HG03045 (cell line): ENCODE results near the gene METTL21A.

Experiments
- ATAC-seq: cut with Tn5 transposase; IDR thresholded peaks from one replicate; pipeline ENCODE4 v1.9.1; 2021; ENCODE audit warnings: mild to moderate bottlenecking, moderate library complexity; ENCODE audit not compliant: unreplicated experiment

METTL21A gene

DNA sequence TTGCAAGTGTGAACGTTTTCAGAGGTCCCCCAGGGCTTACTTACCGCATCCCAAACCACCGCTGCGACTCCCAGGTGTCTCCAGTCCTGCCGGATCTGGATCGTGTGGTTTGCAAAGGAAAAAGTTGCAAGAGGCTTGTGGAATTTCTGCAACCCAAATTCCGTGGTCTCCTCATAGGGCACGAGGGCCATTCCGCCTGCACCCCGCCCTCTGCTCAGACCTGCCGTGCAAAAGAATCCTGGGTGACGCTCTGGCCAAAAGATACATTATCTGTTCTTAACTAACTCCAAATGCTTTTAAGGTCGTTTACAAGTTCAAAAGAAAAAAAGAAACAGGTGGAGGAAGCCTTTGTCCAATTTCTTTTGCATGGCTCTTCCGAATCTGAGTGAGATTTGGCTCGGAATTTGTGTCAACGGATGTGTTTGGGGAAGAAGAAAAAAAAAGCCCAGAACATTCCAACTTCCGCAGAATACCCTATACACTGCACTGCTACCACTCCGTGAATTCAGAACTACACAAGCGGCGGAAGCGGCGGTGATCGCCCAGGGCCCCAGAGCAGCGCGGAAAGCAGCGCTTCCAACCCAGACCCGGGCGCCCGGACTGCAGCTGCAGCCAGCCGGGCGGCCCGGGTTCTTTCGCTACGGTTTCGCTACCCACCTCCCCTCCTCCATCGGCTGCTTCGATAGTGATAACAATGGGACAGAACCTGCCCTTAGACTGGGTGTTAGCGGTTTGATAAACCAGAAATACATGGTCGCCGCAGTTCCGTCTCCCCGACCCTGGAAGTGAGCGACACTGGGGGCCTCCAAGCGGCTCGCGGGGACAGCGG, 795 bp downstream of the METTL21A start:
- ATAC-seq = peak; percentile 36

- no peak for ATAC-seq
Observed at GRCh38 chr2:207621501-207622039, 3.6 kb downstream of the METTL21A start.

DNA sequence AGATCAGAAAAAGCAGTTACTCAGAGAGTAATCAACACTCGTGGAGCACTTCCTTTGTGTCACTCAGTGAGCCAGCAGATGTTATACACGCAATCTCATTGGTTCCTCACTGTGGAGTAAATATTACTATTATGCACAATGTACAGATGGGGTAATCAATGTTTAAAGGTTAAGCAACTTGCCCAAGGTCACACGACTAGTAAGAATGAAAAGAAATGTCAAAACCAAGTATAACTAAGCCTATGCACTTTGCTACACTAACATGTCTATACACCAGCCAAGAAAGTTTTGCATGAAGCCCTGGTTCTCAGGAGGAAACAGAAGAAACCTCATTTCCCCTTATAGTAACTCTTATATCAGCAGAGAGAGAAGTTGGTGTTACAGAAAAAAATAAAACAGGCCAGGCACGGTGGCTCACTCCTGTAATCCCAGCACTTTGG, 5.4 kb downstream of the METTL21A start:
- no peak for ATAC-seq

GRCh38 chr2:207617011-207617671, 8.1 kb downstream of the METTL21A start:
- ATAC-seq = no peak

- ATAC-seq = no peak
Observed at GRCh38 chr2:207616185-207616584, 9.0 kb downstream of the METTL21A start.

GRCh38 chr2:207614824-207615223, 10.4 kb downstream of the METTL21A start:
- no peak for ATAC-seq

DNA sequence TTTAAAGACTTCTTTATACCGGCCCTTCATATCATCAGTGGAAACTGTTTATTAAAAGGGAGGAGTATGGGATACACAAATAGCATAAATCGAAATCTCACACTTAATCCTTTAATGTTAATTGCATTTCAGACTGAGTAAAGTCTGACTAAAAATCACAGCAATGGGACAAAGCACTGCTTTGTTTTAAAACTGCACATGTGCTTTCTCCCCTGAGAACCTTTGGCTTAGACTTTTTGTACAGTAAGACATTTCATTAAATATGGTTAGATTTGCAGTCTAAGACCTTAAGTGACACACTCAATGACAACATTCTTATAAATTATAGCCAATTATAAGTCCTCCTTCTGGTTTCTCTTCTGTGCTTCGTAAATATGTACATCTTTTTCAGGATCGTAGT, 12.5 kb downstream of the METTL21A start:
- ATAC-seq = no peak

GRCh38 chr2:207606829-207607228, 18.4 kb downstream of the METTL21A start:
- ATAC-seq = no peak

- ATAC-seq = no peak
Observed at GRCh38 chr2:207606399-207606798, 18.8 kb downstream of the METTL21A start.

DNA sequence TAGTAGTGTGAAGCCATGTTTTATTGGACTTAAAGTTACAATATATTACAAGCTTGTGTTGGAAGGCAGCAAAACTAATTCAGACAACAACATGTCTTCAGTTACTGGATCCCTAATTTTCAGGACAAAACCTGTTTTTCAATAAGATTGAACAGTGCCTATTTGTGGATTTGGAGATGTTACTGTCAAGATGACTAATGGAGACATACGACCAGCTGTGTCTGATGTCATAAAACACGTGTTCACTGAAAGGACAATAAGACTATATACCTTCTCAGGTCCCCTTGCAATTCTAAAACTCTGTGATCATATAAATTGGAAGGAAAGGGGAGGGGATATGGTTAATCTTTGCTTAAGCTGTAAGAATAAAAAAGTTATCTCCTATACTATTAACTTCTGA, 21.7 kb downstream of the METTL21A start:
- ATAC-seq = no peak

GRCh38 chr2:207601774-207602173, 23.4 kb downstream of the METTL21A start:
- no peak for ATAC-seq

DNA sequence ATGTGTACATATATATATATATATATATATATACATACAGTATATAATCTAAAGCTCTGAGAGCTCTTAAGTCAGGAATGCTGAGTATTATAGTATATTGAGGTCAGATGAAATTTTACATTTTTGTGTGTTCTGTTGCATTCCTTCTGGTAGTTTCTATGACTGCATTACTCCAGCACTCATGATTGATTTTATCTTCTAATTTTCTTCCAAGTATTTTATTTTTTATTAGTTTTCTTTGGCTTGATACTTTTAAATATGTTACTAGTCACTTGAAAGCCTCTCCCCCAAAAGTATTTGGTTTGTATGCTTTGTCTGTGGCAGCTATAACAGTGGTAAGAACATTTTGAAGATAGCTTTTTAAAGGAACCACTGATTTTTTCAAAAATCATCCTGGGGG, 25.0 kb downstream of the METTL21A start:
- ATAC-seq = no peak

- no peak for ATAC-seq
Observed at GRCh38 chr2:207599636-207600035, 25.6 kb downstream of the METTL21A start.

GRCh38 chr2:207594731-207595130, 30.5 kb downstream of the METTL21A start:
- no peak for ATAC-seq

GRCh38 chr2:207594264-207594663, 30.9 kb downstream of the METTL21A start:
- ATAC-seq = no peak

- no peak for ATAC-seq
Observed at GRCh38 chr2:207593277-207593676, 31.9 kb downstream of the METTL21A start.

DNA sequence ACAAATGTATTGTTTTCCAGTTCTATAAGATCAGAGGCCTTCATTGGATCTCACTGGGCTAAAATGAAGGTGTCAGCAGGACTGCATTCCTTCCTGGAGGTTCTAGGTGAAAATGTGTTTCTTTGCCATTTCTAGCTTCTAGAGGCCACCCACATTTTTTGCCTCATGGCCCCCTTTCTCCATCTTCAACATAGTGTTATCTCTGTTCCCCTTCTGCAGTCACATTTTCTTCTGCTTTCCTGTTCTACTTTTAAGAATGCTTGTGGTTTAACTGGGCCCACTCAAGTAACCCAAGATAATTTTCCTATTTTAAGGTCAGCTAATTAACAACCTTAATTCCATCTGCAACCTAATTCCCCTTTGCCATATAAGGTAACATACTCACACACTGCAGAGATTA, 36.1 kb downstream of the METTL21A start:
- no peak for ATAC-seq

- ATAC-seq = no peak
Observed at GRCh38 chr2:207587305-207587704, 37.9 kb downstream of the METTL21A start.

GRCh38 chr2:207584952-207585351, 40.2 kb downstream of the METTL21A start:
- no peak for ATAC-seq

- no peak for ATAC-seq
Observed at GRCh38 chr2:207571370-207571769, 53.8 kb downstream of the METTL21A start.

- ATAC-seq = no peak
Observed at GRCh38 chr2:207567671-207568070, 57.5 kb downstream of the METTL21A start.
